NCI-H187 (cell line): ENCODE data around the gene UPK2.
"Not testable (repeated sequence)": the region's sequence is repeated elsewhere in the genome, so short reads cannot be mapped to it uniquely, and the experiment has no call there.

Experiments used
- DNase-seq, 2 experiments: peaks; one replicate each; lab custom pipeline; 2025; lab: John Stamatoyannopoulos, UW

The UPK2 gene

DNA sequence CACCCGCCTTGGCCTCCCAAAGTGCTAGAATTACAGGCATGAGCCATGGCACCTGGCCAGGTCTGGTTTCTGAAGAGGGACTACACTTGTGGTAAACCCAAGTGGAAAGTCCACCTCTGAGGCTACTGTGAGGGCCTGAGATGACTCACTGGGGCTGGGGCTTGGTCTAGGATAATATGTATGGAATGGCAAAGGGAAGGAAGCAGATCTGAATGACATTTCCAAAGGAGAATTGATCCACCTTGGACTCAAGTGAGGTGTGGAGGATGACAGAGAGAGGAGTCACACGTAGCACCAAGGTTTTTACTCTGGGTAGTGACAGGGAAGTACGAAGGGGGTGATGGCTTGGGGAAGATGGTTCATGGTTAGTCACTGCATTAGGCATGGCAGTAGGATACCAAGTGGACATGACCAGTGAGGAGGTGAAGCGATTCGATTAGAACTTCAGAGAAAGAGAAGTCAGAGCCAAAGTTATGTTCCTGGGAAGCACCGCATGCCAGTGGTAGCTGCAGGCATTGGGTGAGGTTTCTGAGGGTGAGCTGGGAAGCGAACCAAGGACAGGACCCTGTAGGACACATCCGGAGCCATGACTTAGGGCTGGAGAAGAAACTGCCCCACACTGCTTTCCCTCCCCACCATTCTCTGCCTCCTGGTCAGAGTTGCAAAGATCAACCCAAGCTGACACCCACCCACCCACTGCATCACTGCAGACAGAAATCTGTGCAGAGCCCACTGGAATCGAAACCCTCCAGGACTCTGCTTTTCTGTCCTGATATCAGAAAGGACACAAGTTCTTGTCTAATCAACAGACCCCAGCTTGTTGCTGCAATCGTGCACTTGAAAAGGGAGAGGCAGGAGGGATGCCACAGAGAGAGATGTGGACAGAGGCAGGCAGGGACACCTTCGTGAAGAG, 17.4 kb upstream of the UPK2 start:
- DNase-seq = no peak

DNA sequence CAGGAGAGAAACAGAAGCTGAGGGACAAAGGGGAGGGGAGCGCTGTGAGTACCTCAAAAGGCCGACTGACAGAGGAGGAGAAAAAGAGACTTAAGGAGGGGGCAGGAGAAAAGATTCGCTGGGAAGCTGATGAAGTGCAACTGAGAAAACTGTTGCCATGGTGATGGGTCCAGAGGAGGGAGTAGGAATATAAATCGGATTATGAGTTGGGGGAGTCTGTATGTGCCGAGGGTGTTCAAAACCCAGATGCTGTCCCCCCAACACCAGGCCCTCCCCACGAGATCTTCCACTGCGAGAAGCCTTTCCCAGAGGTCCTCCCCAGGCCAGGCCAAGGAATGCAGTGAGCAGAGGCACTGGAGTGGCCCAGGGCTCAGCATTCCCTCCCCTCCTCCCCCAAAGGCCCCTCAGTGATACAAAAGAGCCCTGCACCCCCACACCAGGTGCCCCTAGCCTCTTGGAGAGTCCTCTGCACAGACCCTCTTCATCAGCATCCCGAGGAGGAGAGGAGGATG, 16.6 kb upstream of the UPK2 start:
- no peak for DNase-seq

DNA sequence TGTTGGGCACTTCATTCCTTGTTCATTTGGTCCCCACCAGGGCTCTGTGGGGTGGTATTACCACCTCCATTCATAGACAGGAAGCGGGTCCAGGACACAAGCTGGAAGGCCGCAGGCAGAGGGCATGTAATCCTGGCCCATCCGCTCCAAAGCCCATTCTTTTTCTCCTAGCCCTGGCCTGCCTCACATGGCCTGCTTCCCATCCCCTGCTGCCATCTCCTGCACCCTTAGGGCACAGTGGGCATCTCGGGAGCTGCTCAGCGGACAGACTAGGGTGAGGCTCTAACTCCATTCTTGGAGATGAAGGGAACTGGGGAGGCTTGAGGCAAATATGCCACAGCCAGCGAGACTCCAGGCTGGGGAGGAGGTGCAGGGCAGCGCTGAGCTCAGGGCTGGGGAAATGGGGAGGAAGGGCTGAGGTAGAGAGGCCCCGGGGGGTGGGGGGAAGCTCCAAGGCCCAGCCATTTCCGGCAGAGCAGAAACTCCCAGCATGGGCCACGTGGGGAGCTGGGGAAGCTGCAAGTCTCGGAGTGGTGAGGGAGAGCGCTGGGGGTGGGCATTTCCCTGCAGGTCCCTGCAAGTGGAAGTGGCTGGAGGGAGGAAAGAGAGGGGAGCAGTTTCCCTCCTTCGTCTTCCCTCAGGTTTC, 16.0 kb upstream of the UPK2 start:
- no peak for DNase-seq

DNA sequence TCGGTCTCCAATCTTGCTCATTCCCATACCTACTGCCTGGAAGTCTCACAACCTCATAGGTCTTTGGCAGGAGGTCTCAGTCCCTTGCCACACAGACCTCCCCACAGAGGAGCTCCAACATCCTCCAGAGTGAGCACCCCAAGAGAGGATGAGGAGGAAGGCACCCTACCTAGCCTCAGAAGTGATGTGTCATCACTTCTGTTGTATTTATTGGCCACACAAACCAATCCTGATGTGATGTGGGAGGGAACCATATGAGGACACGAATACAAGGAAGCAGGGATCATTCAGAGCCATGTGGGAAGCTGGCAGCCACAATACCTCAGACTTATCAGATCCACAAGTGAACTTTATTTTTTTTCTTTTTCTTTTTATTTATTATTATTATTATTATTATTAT, 9.0 kb upstream of the UPK2 start:
- no peak for DNase-seq

DNA sequence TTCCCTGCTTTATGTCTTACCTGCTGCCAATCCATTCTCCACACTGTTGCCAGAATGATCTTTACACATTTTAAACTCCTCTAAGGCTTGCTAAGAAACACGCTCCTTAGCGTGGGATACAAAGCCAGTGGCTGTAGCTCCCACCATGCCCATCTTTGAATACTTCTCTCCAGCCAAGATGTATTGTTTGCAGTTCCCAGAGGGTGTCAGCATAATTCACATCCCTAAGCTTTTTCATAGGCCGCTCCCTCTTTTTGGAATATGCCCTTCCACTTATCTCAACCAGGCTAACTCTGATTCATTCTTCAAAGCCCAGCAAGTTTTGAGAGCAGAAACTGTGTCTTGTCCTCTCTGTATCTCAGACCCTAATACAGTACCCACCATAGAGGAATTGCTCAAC, 8.1 kb upstream of the UPK2 start:
- DNase-seq = no peak

DNA sequence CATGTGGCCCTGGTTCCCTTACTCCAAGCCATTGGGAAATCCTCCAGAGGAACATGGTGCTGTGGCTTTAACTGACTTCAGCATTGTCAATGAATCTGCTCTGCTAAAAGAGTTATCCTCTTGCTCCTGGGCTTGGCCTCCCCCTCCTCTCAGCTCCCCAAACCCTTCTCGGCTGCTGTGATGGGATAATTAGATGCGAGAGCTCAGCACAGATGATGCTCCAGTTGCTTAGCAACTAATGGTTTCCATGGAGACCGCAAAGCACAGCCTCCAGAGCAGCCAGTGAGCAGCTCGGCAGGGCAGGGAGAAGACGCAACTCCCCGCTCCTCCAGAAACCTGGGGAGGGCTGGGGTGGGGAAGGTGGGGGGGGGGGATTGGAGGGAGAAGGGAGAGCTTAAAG, 2.8 kb upstream of the UPK2 start:
- DNase-seq = peak; percentile 27 to 63

DNA sequence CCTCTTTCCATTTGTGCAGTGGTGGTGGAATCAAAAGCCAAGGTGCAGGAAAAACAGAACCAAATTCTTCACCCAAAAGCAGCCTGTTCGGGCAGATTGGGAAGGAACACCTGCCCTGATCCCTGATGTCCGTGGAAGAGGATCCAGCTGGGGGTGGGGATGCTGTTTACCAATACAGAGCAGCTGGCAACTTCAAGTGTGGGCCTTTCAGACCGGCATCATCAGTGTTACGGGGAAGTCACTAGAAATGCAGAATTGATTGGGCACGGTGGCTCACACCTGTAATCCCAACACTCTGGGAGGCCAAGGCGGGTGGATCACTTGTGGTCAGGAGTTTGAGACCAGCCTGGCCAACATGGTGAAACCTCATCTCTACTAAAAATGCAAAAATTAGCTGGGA, 2.1 kb upstream of the UPK2 start:
- not testable (repeated sequence) for DNase-seq

DNA sequence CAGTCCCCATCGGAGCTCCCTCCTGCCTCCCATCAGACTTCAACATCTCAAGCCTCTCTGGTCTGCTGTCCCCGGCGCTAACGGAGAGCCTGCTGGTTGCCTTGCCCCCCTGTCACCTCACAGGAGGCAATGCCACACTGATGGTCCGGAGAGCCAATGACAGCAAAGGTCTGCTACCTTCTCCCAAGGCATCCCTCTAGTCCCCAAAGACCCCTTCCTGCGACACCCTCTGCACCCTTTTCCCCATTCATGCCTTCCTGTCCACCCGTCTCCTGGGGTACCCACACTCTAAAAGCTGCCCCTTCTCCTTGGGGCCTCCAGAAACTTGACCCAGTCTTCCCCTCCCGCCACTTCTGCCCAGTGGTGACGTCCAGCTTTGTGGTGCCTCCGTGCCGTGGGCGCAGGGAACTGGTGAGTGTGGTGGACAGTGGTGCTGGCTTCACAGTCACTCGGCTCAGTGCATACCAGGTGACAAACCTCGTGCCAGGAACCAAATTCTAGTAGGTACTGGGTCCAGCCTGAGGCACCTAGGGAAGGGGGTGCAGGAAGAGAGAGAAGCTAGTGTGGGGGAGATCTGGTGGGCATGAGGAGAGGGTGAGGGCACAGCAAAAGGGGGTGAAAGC, 860 bp downstream of the UPK2 start:
- DNase-seq = no peak

DNA sequence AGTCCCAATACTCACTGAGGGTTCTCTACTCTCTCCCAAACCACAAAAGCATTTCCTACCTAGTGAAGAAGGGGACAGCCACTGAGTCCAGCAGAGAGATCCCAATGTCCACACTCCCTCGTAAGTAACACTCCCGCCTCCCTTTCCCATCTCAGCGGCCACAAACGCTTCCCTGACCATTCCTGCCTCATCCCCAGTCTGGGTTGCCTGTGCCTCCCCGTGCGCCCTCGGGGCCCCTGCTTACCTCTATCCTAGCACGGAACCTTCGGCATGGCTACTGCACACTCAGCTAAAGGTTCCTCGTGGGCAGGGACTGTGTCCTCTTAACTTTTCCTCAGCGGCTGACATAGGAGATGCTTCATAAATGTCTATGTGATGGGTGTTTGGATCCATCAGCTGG, 1.5 kb downstream of the UPK2 start:
- no peak for DNase-seq

DNA sequence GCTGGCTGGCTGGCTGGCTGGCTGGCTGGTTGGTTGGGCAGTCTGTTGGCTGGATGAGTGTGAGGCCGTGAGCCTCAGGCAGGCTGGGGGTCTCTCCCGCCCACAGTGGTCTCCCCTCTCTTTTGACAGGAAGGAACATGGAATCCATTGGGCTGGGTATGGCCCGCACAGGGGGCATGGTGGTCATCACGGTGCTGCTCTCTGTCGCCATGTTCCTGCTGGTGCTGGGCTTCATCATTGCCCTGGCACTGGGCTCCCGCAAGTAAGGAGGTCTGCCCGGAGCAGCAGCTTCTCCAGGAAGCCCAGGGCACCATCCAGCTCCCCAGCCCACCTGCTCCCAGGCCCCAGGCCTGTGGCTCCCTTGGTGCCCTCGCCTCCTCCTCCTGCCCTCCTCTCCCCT, 1.9 kb downstream of the UPK2 start:
- DNase-seq = no peak

DNA sequence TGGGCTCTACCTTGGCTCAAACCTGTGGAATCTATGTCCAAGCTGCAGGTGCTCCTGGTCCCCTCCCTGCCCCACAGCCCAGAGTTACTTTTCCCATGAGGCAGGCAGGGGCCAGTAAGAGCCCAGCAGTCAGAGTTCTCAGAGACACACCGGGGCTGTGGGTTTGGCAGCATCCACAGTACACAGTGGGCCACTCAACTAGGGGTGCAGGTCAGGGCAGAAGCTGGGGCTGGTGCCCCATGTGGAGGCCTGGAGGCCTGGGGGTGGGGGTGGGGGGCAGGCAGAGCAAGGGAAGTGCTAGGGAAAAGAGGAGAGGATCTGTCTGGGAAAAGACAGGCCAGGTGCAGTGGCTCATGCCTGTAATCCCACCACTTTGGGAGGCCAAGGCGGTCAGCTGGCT, 2.5 kb downstream of the UPK2 start:
- DNase-seq = no peak

DNA sequence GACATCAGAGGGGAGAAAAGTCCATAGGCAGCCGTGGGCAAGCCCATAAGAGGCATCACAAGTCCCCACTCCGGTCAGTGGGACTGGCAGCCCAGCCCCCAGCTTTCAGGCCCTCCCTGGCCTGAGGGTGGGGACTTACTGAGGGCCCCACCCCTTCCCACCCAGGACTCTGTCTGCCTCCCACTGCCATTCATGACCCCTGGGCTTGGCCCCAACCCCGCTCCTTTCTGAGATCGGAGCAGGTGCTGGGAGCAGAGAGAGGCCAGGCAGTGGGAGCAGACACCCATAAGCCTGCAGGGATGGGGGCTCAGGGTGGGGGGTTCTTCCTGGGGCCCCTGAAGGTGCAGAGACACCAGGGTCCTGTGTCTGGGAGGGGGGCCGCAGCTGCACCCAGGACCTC, 5.1 kb downstream of the UPK2 start:
- no peak for DNase-seq

DNA sequence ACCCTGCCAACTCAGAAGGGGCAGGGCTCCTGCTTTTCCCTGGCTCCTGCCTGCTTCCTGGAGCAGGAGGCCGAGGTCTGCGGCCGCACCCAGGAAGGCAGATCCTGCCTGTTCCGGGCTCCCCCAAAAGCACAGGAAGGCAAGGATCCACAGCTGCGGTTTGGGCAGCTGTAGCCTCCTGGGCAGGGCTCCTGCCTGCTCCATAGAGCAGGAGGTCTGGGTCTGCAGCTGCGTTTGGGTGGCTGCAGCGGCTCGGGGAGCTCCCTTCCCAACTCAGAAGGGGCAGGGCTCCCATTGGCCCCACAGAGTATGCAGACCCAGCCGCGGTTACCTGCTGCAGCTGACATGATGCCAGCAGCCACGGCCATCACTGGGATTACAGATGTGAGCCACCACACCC, 5.5 kb downstream of the UPK2 start:
- DNase-seq = no peak

DNA sequence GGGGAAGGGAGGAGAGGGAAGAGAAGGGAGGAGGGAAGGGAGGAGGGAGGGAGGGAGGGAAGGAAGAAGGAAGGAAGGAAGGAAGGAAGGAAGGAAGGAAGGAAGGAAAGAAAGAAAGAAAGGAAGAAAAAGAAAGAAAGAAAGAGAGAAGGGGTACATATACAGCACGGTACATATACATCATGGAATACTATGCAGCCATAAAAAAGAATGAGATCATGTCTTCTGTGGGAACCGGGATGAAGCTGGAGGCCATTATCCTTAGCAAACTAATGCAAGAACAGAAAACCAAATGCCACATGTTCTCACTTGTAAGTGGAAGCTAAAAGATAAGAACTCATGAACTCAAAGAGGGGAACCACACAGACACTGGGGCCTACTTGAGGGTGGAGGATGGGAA, 13.4 kb downstream of the UPK2 start:
- not testable (repeated sequence) for DNase-seq

DNA sequence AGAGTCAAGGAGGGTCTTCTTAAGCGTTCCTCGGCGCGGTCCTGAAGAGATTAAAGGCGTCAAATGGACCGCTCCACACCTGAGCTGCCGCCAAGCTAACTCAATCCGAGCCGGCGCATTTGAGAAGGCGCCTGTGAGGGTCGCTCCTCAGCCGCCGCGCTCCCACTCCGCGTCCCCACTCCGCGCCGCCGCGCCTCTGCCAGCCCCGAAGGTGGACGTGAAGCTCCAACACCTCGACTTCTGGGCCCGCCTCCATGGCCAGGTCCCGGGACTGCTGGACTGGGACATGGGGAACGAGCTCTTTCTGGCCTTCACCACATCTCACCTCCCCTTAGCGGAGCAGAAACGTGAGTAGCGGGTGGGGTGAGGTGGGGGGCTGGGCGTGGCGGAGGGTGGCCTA, 15.5 kb downstream of the UPK2 start, which contains the start of gene FOXR1:
FOXR1 (plus strand) TSS at position 116 of the 400 bp plus-strand sequence; CDS start at position 287, 171 bp downstream.
- no peak for DNase-seq

DNA sequence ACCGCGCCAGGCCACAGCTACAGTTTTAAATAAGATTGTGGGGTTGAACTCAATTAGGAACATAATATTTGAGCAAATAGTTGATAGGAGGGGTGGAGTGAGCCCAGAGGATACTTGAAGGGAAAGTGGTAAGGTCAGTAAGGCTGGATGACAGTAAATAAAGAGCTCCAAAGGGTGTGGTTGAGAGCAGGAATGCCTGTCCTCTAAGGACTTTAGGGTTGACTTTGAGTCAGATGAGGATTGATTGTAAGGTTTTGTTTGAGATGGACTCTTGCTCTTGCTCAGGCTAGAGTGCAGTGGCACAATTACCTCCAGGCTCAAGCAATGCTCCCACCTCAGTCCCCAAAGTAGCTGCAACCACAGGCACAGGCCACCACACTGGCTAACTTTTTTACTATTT, 17.9 kb downstream of the UPK2 start:
- no peak for DNase-seq

DNA sequence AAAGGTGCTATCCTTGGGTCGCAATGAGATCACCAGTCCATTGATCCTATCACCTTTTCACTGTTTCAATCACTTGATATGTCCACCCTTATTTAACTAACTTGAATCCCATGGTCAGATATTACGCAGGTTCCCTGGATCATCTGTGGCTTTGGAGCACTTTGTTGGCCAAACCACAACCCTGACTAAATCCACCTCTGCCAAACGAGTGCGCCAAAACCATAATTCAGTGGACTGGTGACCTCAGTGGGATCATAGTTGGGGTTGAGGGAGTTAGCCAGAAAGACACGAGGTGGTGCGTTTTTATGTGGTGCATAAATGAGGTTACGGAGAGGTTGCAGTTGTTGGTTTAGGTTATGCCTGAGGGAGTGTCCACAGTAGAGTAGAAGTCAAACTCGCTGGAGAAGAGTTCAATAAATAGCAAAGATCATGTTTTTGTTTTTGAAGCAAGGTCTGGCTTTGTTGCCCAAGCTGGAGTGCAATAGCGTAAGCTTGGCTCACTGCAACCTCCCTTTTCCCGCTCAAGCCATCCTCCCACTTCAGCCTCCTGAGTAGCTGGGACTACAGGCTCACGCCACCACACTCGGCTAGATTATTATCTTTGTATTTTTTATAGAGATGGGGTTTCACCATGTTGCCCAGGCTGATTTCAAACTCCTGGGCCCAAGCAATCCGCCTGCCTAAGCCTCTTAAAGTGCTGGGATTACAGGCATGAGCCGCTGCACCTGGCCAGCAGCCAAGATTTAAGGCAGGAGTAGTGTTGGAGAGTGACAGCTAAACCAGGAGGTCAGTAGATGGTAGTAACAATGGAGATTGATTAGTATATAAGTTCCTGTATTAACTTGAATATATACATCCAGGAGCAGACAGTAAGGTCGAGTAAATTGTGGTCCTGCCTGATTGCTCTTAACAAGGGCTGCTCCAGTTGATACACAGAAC, 19.9 kb downstream of the UPK2 start:
- no peak for DNase-seq

DNA sequence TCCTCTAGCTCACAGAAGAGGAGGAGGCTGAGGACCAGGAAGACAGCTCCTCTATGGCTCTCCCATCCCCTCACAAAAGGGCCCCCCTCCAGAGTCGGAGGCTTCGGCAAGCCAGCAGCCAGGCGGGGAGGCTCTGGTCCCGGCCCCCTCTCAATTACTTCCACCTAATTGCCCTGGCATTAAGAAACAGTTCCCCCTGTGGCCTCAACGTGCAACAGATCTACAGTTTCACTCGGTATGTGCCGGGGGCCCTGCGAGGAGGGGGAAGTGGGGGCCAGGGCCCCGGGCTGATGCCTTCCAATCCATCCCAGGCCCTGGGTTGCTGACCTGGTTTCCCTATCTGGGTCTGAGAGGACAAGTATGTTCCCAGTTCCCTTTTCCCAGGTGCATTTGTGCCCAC, 23.3 kb downstream of the UPK2 start:
- no peak for DNase-seq

DNA sequence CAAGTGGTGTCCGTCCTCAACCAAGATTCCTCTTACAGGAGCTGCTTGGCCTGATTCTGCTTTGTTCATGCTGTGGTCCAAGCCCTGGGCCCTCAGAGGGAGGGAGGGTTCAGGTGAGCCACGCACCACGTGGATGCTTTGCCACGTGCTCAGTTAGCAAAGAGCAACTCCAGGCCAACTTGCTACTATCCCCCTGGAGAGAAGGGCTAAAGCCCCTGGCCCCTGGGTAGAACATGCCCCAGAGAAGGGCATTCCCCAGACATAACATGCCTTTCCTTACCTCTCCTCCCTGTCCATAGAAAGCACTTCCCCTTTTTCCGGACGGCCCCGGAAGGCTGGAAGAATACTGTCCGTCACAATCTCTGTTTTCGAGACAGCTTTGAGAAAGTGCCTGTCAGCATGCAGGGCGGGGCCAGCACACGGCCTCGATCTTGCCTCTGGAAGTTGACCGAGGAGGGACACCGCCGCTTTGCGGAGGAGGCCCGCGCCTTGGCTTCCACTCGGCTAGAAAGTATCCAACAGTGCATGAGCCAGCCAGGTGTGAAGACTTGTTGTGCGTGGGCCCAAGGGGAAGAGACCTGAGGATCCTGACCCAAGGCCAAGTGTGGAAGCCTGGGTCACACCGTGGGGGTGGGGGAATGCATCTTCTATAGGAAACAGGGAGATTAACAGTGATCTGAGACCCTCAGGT, 24.2 kb downstream of the UPK2 start:
- no peak for DNase-seq

DNA sequence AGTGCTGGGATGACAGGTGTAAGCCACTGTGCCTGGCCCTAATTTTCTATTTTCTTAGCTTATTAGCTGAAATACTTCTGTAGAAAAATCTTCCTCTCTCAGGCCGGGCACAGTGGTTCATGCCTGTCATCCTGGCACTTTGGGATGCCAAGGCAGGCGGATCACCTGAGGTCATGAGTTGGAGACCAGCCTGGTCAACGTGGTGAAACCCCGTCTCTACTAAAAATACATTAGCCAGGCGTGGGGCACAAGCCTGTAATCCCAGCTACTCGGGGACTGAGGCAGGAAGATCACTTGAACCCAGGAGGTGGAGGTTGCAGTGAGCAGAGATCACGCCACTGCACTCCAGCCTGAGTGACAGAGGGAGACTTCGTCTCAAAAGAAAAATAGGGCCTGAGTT, 28.2 kb downstream of the UPK2 start:
- not testable (repeated sequence) for DNase-seq

DNA sequence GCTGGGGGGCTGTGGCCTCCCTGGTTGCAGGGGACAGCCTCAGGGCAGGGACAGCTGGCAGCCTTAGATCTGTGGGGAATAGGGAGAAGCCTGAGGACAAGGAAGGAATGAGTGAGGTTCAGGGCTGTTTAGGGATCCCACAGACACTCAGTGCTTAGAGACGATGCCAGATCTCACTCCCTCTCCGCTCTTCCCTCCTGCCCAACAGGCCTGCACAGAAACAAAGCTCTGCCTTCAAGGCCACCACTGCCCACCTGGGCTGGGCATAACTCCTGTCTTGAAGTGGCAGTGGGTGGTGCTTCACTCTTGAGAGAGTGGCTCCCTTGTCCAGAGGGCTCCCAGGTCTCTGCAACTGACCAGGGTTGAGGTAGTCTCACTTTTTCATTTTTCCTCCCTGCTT, 28.7 kb downstream of the UPK2 start:
- no peak for DNase-seq
